Measurements from ENCODE around the gene RFPL1.
A peak's percentile ranks its signal among the peaks of the same experiment; 100 is the strongest.
"Not testable (repeated sequence)": the region's sequence is repeated elsewhere in the genome, so short reads cannot be mapped to it uniquely, and the experiment has no call there.

Gene RFPL1

GRCh38 chr22:29438283-29438682 lies at the start of gene RFPL1:
TSS of gene RFPL1 (plus strand) at chr22:29438583.
- DNase-seq = not testable (repeated sequence)

GRCh38 chr22:29388759-29389090 lies 49.7 kb upstream of the RFPL1 start:
- DNase-seq = no peak

More at GRCh38 chr22:29438283-29438682, at the start of gene RFPL1:
- in situ Hi-C loops (cut with HindIII; ENCODE audit: low pct_ligation_motif_present, low pct_unique_long_range_greater_than_20kb, low sequenced_read_pairs) = not testable (repeated sequence)

GRCh38 chr22:29390270-29390669 lies 48.1 kb upstream of the RFPL1 start:
- no peak for DNase-seq
- in situ Hi-C loops (cut with HindIII; ENCODE audit: low pct_ligation_motif_present, low pct_unique_long_range_greater_than_20kb, low sequenced_read_pairs) = no loop called here

More at GRCh38 chr22:29388759-29389090, 49.7 kb upstream of the RFPL1 start:
- in situ Hi-C loops (cut with HindIII; ENCODE audit: low pct_ligation_motif_present, low pct_unique_long_range_greater_than_20kb, low sequenced_read_pairs) = no loop called here

- DNase-seq = no peak
- in situ Hi-C loops (cut with HindIII; ENCODE audit: low pct_ligation_motif_present, low pct_unique_long_range_greater_than_20kb, low sequenced_read_pairs) = no loop called here
These were observed 46.8 kb upstream of the RFPL1 start for GRCh38 chr22:29391546-29391945.

GRCh38 chr22:29393019-29393608 lies 45.3 kb upstream of the RFPL1 start:
- in situ Hi-C loops (cut with HindIII; ENCODE audit: low pct_ligation_motif_present, low pct_unique_long_range_greater_than_20kb, low sequenced_read_pairs) = no loop called here
- no peak for DNase-seq

GRCh38 chr22:29394931-29395581 lies 43.3 kb upstream of the RFPL1 start:
- in situ Hi-C loops (cut with HindIII; ENCODE audit: low pct_ligation_motif_present, low pct_unique_long_range_greater_than_20kb, low sequenced_read_pairs) = no loop called here
- DNase-seq = peak; percentile 68

- DNase-seq = no peak
- in situ Hi-C loops (cut with HindIII; ENCODE audit: low pct_ligation_motif_present, low pct_unique_long_range_greater_than_20kb, low sequenced_read_pairs) = no loop called here
These were observed 42.3 kb upstream of the RFPL1 start for GRCh38 chr22:29396126-29396525.

GRCh38 chr22:29397791-29398190 lies 40.6 kb upstream of the RFPL1 start:
- no peak for DNase-seq
- in situ Hi-C loops (cut with HindIII; ENCODE audit: low pct_ligation_motif_present, low pct_unique_long_range_greater_than_20kb, low sequenced_read_pairs) = no loop called here

- DNase-seq = no peak
- in situ Hi-C loops (cut with HindIII; ENCODE audit: low pct_ligation_motif_present, low pct_unique_long_range_greater_than_20kb, low sequenced_read_pairs) = no loop called here
These were observed 37.8 kb upstream of the RFPL1 start for GRCh38 chr22:29400576-29400975.

- DNase-seq; in situ Hi-C loops (cut with HindIII; ENCODE audit: low pct_ligation_motif_present, low pct_unique_long_range_greater_than_20kb, low sequenced_read_pairs): not testable (repeated sequence)
These were observed 36.8 kb upstream of the RFPL1 start for GRCh38 chr22:29401538-29401937.

- in situ Hi-C loops (cut with HindIII; ENCODE audit: low pct_ligation_motif_present, low pct_unique_long_range_greater_than_20kb, low sequenced_read_pairs) = no loop called here
- DNase-seq = no peak
These were observed 29.4 kb upstream of the RFPL1 start for GRCh38 chr22:29408940-29409339.

GRCh38 chr22:29411569-29412211 lies 26.7 kb upstream of the RFPL1 start:
- in situ Hi-C loops (cut with HindIII; ENCODE audit: low pct_ligation_motif_present, low pct_unique_long_range_greater_than_20kb, low sequenced_read_pairs); DNase-seq: not testable (repeated sequence)

- in situ Hi-C loops (cut with HindIII; ENCODE audit: low pct_ligation_motif_present, low pct_unique_long_range_greater_than_20kb, low sequenced_read_pairs) = not testable (repeated sequence)
- DNase-seq = peak; percentile 11
These were observed 25.6 kb upstream of the RFPL1 start for GRCh38 chr22:29412772-29413171.

GRCh38 chr22:29414951-29415591 lies 23.3 kb upstream of the RFPL1 start:
- peak; percentile 0 for DNase-seq
- in situ Hi-C loops (cut with HindIII; ENCODE audit: low pct_ligation_motif_present, low pct_unique_long_range_greater_than_20kb, low sequenced_read_pairs) = not testable (repeated sequence)

GRCh38 chr22:29418704-29419103 lies 19.7 kb upstream of the RFPL1 start:
- in situ Hi-C loops (cut with HindIII; ENCODE audit: low pct_ligation_motif_present, low pct_unique_long_range_greater_than_20kb, low sequenced_read_pairs); DNase-seq: not testable (repeated sequence)

- no peak for DNase-seq
- in situ Hi-C loops (cut with HindIII; ENCODE audit: low pct_ligation_motif_present, low pct_unique_long_range_greater_than_20kb, low sequenced_read_pairs) = no loop called here
These were observed 11.9 kb upstream of the RFPL1 start for GRCh38 chr22:29426476-29426875.

GRCh38 chr22:29427176-29427760 lies 11.1 kb upstream of the RFPL1 start:
- in situ Hi-C loops (cut with HindIII; ENCODE audit: low pct_ligation_motif_present, low pct_unique_long_range_greater_than_20kb, low sequenced_read_pairs) = no loop called here
- no peak for DNase-seq

GRCh38 chr22:29431986-29432385 lies 6.4 kb upstream of the RFPL1 start:
- no peak for DNase-seq
- in situ Hi-C loops (cut with HindIII; ENCODE audit: low pct_ligation_motif_present, low pct_unique_long_range_greater_than_20kb, low sequenced_read_pairs) = no loop called here

GRCh38 chr22:29433856-29434255 lies 4.5 kb upstream of the RFPL1 start:
- in situ Hi-C loops (cut with HindIII; ENCODE audit: low pct_ligation_motif_present, low pct_unique_long_range_greater_than_20kb, low sequenced_read_pairs) = no loop called here

More at GRCh38 chr22:29433856-29434255, 4.5 kb upstream of the RFPL1 start:
- DNase-seq = no peak

Measured in ACHN (cell line).